HL-60/S4 treated with retinoic acid at 250 ng/mL for 4 days and 3 days (cell line): ENCODE data around the gene RAB43.

Experiments used
- in situ Hi-C: fragments of 300-500 bp; cut with MboI; formaldehyde crosslinking; loops from 2 replicates; pipeline ENCODE4 v1.7.0; 2022; ENCODE audit warnings: low sequenced_read_pairs

RAB43 gene

DNA sequence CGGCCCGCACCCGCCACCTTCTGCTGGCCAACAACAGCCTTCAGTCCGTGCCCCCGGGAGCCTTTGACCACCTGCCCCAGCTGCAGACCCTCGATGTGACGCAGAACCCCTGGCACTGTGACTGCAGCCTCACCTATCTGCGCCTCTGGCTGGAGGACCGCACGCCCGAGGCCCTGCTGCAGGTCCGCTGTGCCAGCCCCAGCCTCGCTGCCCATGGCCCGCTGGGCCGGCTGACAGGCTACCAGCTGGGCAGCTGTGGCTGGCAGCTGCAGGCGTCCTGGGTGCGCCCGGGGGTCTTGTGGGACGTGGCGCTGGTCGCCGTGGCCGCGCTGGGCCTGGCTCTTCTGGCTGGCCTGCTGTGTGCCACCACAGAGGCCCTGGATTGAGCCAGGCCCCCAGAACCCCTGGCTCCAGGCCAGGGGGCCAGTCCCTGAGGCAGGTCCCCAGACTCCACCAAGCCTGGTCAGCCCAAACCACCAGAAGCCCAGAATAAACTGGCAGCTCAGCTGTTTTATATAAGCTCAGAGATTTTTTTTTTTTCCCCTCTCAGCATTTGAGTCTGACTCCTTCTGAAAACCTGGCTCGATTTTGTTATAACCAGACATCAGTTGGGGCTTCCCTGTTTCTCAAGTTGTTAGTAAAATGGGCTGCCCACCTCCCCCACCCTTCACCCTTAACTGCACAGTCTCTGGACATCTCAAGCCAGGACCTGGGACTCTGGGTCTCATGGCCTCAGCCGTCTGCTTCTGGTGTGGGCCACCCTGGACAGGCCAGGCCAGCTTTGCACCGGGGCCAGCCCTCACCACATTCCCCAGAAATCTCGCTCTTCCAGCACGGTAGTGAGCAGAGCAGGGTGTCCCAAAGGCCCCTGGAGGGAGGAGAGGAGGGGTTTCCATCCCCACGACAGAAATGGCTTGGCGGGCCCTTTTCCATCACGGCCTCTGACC is 59.4 kb downstream of the RAB43 start:
- in situ Hi-C loops: no loop called here

- in situ Hi-C loops: no loop called here
Observed at GRCh38 chr3:129061023-129061887, 60.3 kb downstream of the RAB43 start.

GRCh38 chr3:129060276-129061022 is 61.2 kb downstream of the RAB43 start, which contains the start of gene GP9:
Gene GP9, plus strand, starts transcription at chr3:129060779. Its CDS starts 961 bp downstream, at chr3:129061740.
- in situ Hi-C loops: no loop called here

DNA sequence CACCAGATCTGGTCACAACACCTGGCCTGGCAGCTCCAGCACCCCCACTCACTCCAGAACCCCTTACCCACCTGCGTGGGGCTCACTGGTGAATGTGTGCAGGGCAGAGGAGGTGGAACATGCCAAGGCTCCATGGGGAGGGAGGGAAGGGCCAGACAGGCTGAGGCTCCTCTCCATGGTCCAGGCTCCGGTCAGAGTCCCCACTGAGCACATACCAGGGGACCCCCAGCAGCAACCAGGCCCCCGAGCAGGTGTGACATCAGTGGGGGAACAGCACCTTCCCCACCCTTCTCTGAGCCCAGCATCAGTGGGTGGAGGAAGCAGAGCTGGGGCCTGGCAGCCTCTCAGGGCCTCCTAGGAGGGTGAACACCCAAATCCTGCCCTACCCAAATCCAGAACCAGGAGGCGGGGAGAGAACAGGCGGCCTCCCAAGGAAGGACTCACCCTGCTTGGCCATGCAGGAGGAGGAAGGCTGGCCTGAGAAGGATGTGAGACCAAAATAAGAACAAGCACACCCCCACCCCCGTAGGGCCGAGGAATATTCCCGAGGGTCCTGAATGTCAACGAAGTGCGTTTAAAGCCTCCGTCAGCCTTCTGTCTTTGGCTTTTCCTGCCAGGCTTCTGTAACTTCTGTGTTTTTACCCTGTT is 62.2 kb downstream of the RAB43 start:
- in situ Hi-C loops: no loop called here

DNA sequence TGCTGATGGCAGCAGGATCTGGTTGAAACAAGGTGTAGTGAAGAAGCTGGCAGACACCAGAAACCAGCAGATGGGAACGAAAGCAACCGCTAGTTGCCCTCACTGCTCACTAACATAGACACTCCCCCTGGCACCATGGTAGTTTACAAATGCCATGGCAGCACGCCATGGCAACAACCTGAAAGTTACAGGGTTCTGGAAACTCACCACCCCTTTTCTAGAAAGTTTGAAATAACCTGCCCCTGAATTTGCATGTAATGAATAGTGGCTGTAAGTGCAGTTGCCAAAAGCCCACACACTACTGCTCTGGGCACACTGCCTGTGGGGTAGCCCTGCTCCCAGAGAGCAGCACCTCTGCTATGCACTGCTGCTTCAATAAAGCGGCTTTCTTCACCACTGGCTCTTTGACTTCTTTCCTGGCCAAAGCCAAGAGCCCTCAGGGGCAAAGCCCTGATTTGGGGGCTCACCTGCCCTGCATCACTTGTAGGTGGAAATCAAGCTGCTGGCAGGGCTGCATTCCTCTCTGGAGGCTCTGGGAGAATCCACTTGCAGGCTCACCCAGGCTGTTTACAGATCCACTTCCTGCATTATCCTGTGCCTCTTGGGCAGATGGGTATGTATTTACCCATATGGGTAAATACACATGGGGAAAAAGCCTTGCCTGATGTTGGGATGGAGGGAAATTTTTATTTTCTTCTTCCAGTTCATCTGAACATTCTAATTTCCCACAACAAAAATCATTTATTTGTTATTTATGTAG is 63.0 kb downstream of the RAB43 start:
- in situ Hi-C loops: no loop called here

DNA sequence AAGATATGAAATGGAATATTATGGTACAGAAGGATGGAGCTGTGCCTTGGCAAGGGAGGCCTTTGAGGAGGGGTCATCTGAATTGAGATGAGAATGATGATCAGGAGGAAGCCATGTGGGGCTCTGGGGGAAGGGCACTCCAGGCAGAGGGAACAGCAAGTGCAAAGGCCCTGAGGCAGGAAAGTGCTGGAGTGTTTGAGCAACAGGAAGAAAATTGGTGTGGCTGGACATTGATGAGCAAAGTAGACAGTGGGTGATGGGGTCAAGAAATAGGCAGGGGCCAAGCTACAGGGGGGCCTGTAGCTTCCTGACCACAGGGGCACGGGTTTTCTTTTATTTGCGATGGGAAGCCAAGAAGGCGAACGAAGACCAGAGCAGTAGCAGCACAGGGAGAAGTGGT is 64.4 kb downstream of the RAB43 start:
- in situ Hi-C loops: no loop called here

GRCh38 chr3:129056451-129057173 is 65.0 kb downstream of the RAB43 start:
- in situ Hi-C loops: no loop called here

- in situ Hi-C loops: no loop called here
Observed at GRCh38 chr3:129054605-129055104, 66.9 kb downstream of the RAB43 start.

DNA sequence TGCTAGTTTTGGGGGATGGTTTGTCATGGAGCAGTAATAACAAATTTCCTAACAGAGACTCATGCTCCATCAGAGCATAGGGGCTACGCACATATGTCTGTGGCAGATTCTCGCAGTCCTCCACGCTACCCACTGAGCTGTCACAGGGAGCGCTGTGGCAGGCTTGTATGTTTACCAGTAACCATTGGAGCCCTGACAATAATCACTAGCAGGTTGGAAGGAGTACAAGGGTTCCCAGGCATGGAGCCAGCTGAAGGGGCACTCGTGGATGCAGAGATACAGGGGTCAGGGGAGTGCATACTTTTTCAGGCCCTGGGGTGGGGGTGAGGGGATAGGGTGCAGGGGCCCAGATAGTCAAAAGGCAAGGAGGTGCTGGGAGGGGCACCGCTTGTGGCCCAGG is 68.9 kb downstream of the RAB43 start:
- in situ Hi-C loops: no loop called here

- in situ Hi-C loops: no loop called here
Observed at GRCh38 chr3:129051871-129052340, 69.7 kb downstream of the RAB43 start.

GRCh38 chr3:129050556-129051295 is 70.9 kb downstream of the RAB43 start:
- in situ Hi-C loops: no loop called here

DNA sequence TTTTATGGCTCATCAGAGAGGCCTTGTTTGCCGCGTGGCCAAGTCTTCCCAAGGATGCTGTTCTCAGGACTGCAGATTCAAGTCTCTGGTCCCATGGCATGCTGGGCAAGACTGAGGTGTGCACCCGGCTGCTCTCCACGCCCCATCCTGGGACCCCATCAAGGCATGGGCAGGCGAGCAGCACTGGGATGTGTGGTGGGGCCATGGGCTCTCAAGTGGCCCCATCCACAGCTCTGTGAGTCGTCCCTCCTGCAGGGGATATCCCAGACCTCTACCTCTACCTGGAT is 74.1 kb downstream of the RAB43 start:
- in situ Hi-C loops: no loop called here

DNA sequence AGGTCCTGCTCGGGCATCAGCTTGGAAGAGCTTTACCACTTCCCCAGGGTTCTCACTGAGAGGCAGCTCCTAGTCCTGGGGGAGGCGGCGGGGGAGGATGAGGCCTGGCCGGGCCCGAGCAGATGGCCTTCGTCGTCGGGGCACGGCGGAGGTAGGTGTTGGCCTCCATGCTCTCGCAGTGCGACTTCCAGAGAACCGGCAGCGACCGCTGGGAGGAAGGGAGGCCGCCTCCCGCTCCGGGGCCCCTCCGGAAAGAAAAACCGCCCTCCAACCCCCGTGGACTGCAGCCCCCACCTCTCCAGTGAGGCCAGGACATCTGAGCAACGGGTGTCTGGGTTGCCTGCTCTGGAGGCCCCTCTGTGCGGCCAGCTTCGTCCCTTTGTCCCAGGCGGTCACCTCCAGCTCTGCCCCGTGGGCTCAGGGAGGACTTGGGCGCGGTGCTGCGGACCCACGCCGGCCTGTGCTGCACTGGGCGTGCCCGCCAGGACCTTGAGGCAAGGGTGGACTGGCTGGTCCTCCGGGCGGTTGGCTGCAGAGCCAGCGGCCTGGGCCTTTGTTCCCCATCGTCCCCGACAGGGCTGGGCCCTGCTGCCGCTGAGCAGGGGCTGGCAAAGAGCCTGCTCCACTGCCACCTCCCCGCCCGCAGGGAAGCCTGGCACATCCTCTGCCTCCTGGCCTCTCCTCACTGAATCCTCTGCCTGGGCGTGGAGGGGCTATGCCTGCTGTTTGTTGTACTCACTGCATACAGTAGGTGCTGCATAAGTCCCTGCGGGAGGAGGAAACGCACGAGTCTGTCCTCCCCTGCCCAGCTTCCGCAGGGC is 74.7 kb downstream of the RAB43 start:
- in situ Hi-C loops: no loop called here

DNA sequence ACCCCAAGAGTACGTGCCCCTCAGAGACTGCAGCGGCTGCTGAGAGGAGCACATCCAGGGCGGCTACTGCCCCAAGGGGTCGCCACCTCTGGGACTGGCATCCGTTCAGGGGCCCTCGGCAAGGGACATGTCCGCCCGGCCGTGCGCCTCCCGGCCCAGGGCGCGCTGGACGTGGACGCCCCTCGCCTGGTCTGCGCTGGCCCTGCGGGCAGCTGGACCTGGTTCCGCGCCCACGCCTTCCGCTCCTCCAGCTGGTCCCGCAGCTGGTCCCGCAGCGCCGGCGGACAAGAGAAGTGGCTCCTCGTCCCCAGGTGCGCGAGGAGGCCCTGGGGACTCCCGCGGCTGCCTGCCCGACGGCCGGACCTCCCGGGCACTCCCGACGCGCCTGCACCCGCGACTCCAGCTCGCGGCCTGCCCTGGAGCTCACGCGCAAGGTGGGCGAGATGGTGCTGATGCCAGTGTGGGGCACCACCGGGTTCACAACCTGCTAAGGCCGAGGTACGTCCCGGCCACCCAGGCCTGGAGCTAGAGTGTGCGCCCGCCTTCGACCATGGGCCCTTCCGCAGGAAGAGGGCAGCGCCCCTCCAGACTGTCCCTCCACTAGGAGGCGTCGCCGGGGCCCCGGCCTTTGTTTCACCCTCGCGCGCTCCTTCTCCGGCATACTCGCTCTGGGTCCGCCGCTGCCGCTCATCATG is 75.4 kb downstream of the RAB43 start:
- in situ Hi-C loops: no loop called here

DNA sequence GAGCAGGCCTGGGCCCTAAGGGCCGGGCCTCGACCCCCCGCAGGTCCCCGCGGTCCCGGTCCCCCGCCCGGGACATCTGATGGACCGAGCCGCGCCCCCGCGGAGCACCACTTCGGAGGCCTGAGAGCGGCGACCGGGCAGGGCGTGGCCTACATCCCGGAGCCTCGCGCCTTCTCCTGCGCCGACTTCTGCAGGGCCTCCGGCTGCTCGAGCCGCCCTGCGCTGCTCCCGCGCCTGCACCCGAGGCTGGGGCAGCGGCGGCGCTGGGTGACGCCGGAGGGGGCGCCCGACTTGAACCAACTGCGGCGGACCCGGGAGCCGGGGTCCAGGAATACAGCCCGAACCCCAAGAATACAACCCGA is 75.9 kb downstream of the RAB43 start:
- in situ Hi-C loops: no loop called here

GRCh38 chr3:129040579-129041300 is 80.9 kb downstream of the RAB43 start:
- in situ Hi-C loops: no loop called here

- in situ Hi-C loops: no loop called here
Observed at GRCh38 chr3:129040039-129040336, 81.6 kb downstream of the RAB43 start.
